AG09309 (cell line): ENCODE results near the gene FIGN.

Experiments used
- DNase-seq: peaks from one replicate; pipeline ENCODE4 v3.0.0-alpha.2; 2010; ENCODE audit warnings: low read depth
- H3K4me3 ChIP-seq: 2 replicates; pipeline ENCODE4 v1.5.1; 2011; ENCODE audit warnings: mild to moderate bottlenecking, low read depth, low read length, moderate library complexity; ENCODE audit not compliant: control insufficient read depth
- CTCF ChIP-seq: IDR thresholded peaks from 2 replicates; pipeline ENCODE4 v1.5.1; 2011; ENCODE audit warnings: mild to moderate bottlenecking, low read depth, low read length, inconsistent platforms; ENCODE audit not compliant: insufficient read depth, control insufficient read depth; ENCODE audit errors: missing control alignments

Gene FIGN

DNA sequence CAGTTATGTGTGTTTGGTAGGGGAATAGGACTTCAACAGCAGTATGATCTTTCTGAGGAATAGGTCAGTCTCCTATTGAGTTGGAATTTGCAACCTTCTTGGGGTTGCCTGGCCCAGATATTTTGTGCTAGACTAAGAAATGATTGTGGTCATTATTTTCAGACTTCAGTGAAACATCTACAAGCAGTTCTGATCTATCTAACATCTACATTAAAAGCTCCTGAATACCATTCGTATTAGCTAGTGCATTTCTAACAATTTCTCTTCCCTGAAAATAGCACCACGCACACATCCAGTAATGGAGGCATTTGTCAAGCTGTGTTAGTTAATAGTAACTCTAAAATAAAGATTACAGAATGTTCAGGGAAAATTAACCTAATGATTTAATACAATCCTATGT is 179.3 kb downstream of the FIGN start:
- H3K4me3 ChIP-seq: no peak overlapping the region
- no peak for DNase-seq
- no peak for TF ChIP-seq CTCF

- H3K4me3 ChIP-seq: no peak overlapping the region
- no peak for TF ChIP-seq CTCF
- DNase-seq: no peak
Observed at GRCh38 chr2:163554864-163555263, 180.9 kb downstream of the FIGN start.

- no peak overlapping the region for H3K4me3 ChIP-seq
- no peak for TF ChIP-seq CTCF
- DNase-seq: no peak
Observed at GRCh38 chr2:163553601-163554000, 182.2 kb downstream of the FIGN start.

GRCh38 chr2:163552758-163553157 is 183.1 kb downstream of the FIGN start:
- no peak for TF ChIP-seq CTCF
- no peak overlapping the region for H3K4me3 ChIP-seq
- DNase-seq: no peak

DNA sequence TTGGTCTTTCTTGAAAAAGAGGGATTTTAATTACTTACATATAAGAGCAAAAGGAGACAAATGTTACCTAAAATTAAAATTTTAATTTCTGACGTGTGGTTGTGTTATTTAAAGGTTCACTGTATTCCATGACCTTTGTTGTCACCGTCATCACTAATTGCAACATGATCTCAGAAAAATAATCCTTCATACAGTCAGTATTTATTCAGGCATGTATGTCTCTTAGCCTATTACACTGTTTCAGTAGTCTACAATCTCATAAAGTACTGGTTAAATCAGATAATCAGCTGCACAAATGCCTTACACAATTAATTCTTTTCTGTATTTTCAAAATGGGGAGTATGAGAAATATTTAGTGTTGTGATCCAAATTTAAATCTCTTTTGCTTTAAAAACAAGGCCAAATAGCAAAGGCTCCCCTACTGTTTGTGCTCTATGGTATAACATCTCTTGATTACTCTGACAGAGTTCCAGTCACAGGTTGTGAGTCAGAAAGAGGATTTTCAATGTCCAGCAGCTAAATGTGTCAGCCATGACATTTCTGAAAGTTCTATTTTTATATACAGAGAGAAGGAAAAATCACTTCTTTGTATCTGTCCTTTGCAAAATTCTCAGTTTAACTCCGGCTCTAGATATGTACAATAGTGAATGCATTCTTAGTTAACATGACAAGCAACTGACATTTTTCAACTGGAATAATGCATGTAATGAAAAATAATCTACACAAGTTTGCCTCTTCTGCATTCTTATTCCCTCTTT is 184.0 kb downstream of the FIGN start:
- no peak for TF ChIP-seq CTCF
- DNase-seq: no peak
- H3K4me3 ChIP-seq: no peak overlapping the region

DNA sequence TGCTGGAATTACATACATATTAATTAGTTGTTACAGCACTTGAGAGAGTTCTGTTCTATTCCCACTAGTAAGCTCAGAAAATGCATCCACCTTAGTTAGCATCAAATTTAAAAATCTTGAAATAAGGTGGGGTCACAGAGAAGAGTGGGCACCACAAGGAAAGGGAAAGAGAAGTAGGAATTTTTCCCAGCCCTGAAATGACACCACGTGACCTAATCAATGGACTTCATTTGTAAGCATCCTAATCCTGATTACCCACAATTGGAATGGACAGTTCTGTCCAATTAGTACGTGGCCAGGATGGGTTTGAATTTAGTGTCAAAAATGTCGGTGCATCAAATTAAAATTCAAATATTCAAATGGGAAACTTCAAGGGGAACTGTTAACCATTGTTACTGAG is 186.8 kb downstream of the FIGN start:
- H3K4me3 ChIP-seq: no peak overlapping the region
- DNase-seq: no peak
- TF ChIP-seq CTCF: no peak
